Breast epithelium (tissue), 4 donors: ENCODE results near the gene PUM1. TPM values are rescaled to one million over a fixed set of nuclear protein-coding genes. Genes with fewer than 3 reads are reported as not detected.

Experiments
- DNase-seq, 2 donors: peaks; one replicate each; pipeline ENCODE4 v3.0.0-alpha.2; 2019; ENCODE audit warnings: low spot score in 2 of 2
- H3K27ac ChIP-seq, 2 donors: fragments of 200-600 bp; sonication (generic) in 1 of 2; one replicate each; pipeline ENCODE4 v1.5.1; 2016 to 2019; ENCODE audit warnings: mild to moderate bottlenecking in 1 of 2
- H3K27me3 ChIP-seq, 2 donors: fragments of 200-600 bp; sonication (generic) in 1 of 2; one replicate each; pipeline versions ENCODE4 v1.5.1 to v1.6.0; 2017 to 2019; ENCODE audit warnings: control low read depth in 1 of 2, mild to moderate bottlenecking in 1 of 2
- H3K36me3 ChIP-seq: fragments of 200-600 bp; one replicate; pipeline ENCODE4 v1.5.1; 2019
- H3K4me1 ChIP-seq, 2 donors: fragments of 200-600 bp; sonication (generic); one replicate each; pipeline ENCODE4 v1.5.1; 2016 to 2019; ENCODE audit warnings: control low read depth in 1 of 2
- H3K4me3 ChIP-seq, 3 donors: fragments of 200-600 bp; sonication (generic); 1 replicate in 2 of 3; 2 replicates in 1 of 3; pipeline ENCODE4 v1.5.1; 2016 to 2019; ENCODE audit warnings: mild to moderate bottlenecking in 3 of 3, moderate library complexity in 2 of 3
- H3K9me3 ChIP-seq, 2 donors: fragments of 200-600 bp; sonication (generic) in 1 of 2; one replicate each; pipeline ENCODE4 v1.5.1; 2016 to 2019; ENCODE audit warnings: control low read depth in 1 of 2
- CTCF ChIP-seq, 3 donors: fragments of 450-650 bp; IDR thresholded peaks; one replicate each; pipeline ENCODE4 v1.5.1; 2016 to 2017; ENCODE audit warnings: antibody characterized with exemption in 3 of 3, mild to moderate bottlenecking in 3 of 3, moderate library complexity in 3 of 3
- POLR2A ChIP-seq: fragments of 450-650 bp; IDR thresholded peaks from one replicate; pipeline ENCODE4 v1.6.1; 2016; ENCODE audit warnings: antibody characterized with exemption, mild to moderate bottlenecking, moderate library complexity
- POLR2AphosphoS5 ChIP-seq, 3 donors: sonication (generic); formaldehyde crosslinking; IDR thresholded peaks; one replicate each; pipeline ENCODE4 v1.6.1; 2017; ENCODE audit warnings: antibody characterized with exemption in 3 of 3
- intact Hi-C: fragments of 100-400 bp; cut with DNase I; formaldehyde crosslinking; loops from one replicate; pipeline ENCODE4 v1.15.1; 2023; ENCODE audit warnings: low total_unique reads
- total RNA-seq, 3 donors: library from RNA; depleted of rRNA; stranded (reverse); fragments of >200 nt; gene quantifications; one replicate each; pipeline ENCODE4 v1.1.0, GENCODE V29; 2016

Gene PUM1
- total RNA-seq, 3 donors from 2014 or later: 93.8 to 149 (median 116) TPM

DNA sequence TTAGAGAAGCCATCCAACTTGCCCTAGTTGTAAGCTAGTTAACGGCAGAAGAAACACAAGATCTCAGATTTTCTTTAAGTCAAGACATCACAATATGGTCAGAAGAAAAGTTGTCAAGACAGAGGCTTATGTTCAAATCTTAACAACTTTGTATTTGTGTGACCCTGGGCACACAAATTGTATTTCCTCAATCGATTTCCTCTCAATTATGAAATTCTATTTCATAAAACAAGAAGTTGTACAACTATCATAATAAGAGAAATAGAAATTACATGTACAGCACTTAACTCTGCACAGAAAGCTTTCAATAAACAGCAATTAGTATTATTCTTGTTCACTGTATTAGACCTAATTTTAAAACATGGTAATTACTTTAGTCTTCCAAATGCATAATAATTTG is 94.0 kb downstream of the PUM1 start:
- no peak for TF ChIP-seq CTCF (IDR thresholded peaks at IDR 0.05)
- TF ChIP-seq POLR2A: no peak

DNA sequence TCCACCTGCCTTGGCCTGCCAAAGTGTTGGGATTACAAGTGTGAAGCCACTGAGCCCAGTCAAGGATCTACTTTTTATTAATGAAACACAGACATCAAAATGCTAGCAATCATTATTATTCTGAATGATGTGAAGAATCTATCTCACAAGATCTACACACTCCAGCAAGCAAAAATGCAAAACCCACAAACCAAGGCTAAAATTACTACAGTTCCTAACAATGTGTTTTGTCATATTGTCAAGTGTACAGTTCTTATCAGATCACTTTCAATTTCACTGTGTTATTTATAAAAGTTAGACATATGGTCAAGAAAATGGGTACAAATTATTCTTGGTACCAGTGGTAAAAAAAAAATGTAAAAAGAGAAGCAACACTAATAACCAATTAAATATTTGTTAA is 95.6 kb downstream of the PUM1 start:
- no peak for DNase-seq
- no peaks in the 10 kb centered on the region for H3K36me3 ChIP-seq
- TF ChIP-seq POLR2A: no peak
- TF ChIP-seq CTCF (IDR thresholded peaks at IDR 0.05): no peak
- TF ChIP-seq POLR2AphosphoS5 (IDR thresholded peaks at IDR 0.05): no peak
- no peak overlapping the region for H3K27ac ChIP-seq
- H3K4me3 ChIP-seq: no peak overlapping the region
- H3K4me1 ChIP-seq: no peaks in the 10 kb centered on the region
- no peaks in the 10 kb centered on the region for H3K9me3 ChIP-seq
- intact Hi-C loops: no loop called here
- no peaks in the 10 kb centered on the region for H3K27me3 ChIP-seq

More for the DNA sequence above, 94.0 kb downstream of the PUM1 start:
- Histone ChIP-seq H3K27ac (no peak overlapping the region), H3K4me1 (no peaks in the 10 kb centered on the region), H3K9me3 (no peaks in the 10 kb centered on the region), H3K4me3 (no peak overlapping the region), H3K27me3 (no peaks in the 10 kb centered on the region), H3K36me3 (no peaks in the 10 kb centered on the region)
- intact Hi-C loops: no loop called here
- no peak for DNase-seq

- intact Hi-C loops: no loop called here
- no peaks in the 10 kb centered on the region for H3K27me3 ChIP-seq
- H3K27ac ChIP-seq: no peak overlapping the region
- TF ChIP-seq POLR2A (no peak), CTCF (IDR thresholded peaks at IDR 0.05) (no peak), POLR2AphosphoS5 (IDR thresholded peaks at IDR 0.05) (no peak)
- no peaks in the 10 kb centered on the region for H3K36me3 ChIP-seq
- DNase-seq: no peak
- H3K4me1 ChIP-seq: no peaks in the 10 kb centered on the region
- H3K4me3 ChIP-seq: no peak overlapping the region
- no peaks in the 10 kb centered on the region for H3K9me3 ChIP-seq
Measured at GRCh38 chr1:30968220-30968971, 97.1 kb downstream of the PUM1 start.

- no peak for TF ChIP-seq POLR2AphosphoS5 (IDR thresholded peaks at IDR 0.05)
- intact Hi-C loops: no loop called here
- H3K4me3 ChIP-seq: no peak overlapping the region
- no peaks in the 10 kb centered on the region for H3K4me1 ChIP-seq
- no peak for DNase-seq
- H3K27me3 ChIP-seq: no peaks in the 10 kb centered on the region
- H3K36me3 ChIP-seq: no peaks in the 10 kb centered on the region
- H3K27ac ChIP-seq: no peak overlapping the region
- H3K9me3 ChIP-seq: no peaks in the 10 kb centered on the region
Measured at GRCh38 chr1:30966690-30967369, 98.7 kb downstream of the PUM1 start.

- H3K27ac ChIP-seq: no peak overlapping the region
Measured at GRCh38 chr1:30965924-30966599, 99.5 kb downstream of the PUM1 start.

GRCh38 chr1:30964706-30965105 is 100.8 kb downstream of the PUM1 start:
- H3K9me3 ChIP-seq: no peaks in the 10 kb centered on the region
- no peaks in the 10 kb centered on the region for H3K27me3 ChIP-seq
- no peak for TF ChIP-seq POLR2A
- TF ChIP-seq POLR2AphosphoS5 (IDR thresholded peaks at IDR 0.05): no peak
- no peak for TF ChIP-seq CTCF (IDR thresholded peaks at IDR 0.05)
- H3K4me1 ChIP-seq: no peaks in the 10 kb centered on the region
- H3K27ac ChIP-seq: no peak overlapping the region
- no peak for DNase-seq
- no peaks in the 10 kb centered on the region for H3K36me3 ChIP-seq
- no peak overlapping the region for H3K4me3 ChIP-seq
- intact Hi-C loops: no loop called here

More at GRCh38 chr1:30965924-30966599, 99.5 kb downstream of the PUM1 start:
- Histone ChIP-seq H3K4me3 (no peak overlapping the region), H3K9me3 (no peaks in the 10 kb centered on the region), H3K27me3 (no peaks in the 10 kb centered on the region), H3K36me3 (no peaks in the 10 kb centered on the region), H3K4me1 (no peaks in the 10 kb centered on the region)
- DNase-seq: no peak
- intact Hi-C loops: no loop called here
- no peak for TF ChIP-seq POLR2AphosphoS5 (IDR thresholded peaks at IDR 0.05)
- no peak for TF ChIP-seq POLR2A
